Stimulated activated CD8-positive, alpha-beta memory T cell treated with anti-CD3 and anti-CD28 coated beads, Interleukin-4, amount 100 ng/mL, for 4 hours (primary cell): ENCODE data around the gene WDR4.
"Not testable (repeated sequence)": the region's sequence is repeated elsewhere in the genome, so short reads cannot be mapped to it uniquely, and the experiment has no call there.

Experiments used
- DNase-seq, 2 donors: peaks; one replicate each; pipeline ENCODE4 v3.0.0-alpha.2; 2020; ENCODE audit warnings: low read depth in 2 of 2, low spot score in 1 of 2

WDR4 gene

DNA sequence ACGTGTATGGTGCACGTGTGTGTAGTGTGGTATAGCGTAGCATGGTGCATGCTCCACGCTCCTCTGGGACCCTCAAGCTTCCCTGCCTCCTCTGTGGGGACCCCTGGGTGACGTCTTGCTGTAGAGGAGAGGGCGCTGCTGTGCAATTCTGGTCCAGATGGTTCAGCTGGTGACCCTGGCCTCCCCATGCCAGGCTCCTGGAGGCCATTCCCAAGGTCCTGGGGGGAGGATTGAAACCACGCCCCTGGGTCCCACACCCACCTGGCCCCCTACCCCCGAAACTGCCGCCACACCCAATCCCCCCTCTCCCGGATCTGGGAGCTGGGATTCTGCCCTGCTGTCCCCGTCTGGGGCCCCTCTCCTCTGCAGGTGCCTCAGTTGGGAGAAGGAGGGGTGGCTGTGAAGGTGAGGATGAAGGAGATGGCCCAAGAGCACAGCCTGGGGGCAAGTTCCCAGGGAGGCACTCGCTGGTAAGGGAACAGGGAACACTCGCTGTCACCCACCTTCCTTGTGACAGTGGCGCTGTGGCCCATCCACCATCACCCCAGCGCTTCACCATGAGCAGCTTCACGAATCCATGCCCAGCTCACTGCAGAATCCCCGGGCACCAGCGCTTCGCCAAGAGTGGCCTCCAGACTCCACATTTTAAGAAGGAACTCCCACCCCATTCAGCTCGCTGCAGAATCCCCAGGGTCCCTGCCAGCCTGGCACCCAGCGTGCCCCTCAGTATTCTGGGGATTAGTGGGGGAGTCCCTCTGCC, 38.0 kb downstream of the WDR4 start:
- no peak for DNase-seq

DNA sequence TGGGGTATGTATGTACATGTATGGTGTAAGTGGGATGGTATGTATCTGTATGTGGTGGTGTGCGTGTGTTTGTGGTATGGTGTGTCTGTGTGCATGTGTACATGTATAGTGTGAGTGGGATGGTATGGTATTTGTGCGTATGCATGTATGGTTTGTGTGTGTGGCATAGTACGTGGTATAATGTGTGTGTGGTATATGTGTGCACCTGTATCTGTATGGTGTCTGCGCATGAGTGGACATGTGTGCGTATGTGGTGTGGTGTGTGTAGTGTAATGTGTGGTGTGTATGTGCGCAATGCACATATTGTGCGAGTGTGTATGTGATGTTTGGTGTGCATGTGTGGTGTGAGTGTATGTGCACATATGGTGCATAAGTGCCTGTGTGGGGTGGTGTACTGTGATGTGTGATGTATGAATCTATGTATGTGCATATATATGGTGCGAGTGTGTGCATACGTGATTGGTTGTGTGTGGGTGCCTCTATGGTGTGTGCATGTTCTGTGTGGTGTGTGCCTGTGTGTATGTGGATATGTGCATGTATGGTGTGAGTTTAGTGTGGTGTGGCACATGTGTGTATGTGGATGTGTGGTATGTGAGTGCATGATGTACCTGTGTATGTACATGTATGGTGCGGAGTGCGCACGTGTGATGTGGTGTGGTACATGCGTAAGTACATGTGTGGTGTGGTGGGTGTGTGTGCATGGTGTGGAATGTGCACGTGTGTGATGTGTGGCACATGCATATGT, 38.8 kb downstream of the WDR4 start:
- no peak for DNase-seq

DNA sequence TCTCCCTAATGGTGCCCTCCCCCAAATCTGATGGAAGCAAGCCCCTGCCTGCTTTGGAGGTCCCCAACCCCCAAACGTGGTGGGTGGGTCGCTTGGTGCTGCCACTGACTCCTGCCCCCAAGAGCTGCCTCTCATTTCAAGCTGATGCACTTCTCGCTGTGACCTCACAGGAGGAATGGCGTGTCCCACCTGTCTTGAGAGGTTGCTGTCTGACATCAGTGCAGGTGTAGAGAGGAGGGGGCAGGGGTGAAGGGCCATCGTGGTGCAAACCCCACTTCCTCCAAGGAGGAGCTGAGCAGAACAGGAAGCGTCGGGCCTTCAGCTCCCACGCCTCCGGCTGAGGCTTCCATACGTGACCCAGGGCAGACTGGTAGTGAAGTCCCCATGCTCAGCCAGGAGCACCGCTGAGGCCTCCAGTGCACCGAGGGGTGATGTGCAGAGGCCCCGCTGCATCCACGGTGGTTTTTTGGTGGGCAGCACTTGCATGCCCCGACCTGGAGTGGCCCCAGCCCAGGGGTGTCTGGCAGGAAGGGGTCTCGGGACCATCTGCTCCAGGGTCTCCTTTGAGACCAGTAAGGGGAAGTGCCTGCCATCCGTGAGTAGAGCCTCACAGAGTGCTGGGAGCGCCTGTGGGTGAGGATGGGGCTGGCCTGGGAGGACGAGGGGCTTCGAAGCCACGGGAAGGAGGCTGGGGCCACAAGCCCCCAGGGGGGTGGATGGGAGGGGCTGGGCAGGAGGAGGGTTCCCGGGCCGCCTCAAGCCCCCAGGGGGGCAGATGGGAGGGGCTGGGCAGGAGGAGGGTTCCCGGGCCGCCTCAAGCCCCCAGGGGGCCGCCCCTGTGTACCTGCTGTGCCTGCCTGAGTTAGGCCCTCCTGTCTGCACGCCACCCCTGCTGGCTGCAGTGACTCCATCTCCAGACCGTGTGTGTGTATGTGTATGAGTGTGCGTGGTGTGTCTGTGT, 39.8 kb downstream of the WDR4 start:
- no peak for DNase-seq

DNA sequence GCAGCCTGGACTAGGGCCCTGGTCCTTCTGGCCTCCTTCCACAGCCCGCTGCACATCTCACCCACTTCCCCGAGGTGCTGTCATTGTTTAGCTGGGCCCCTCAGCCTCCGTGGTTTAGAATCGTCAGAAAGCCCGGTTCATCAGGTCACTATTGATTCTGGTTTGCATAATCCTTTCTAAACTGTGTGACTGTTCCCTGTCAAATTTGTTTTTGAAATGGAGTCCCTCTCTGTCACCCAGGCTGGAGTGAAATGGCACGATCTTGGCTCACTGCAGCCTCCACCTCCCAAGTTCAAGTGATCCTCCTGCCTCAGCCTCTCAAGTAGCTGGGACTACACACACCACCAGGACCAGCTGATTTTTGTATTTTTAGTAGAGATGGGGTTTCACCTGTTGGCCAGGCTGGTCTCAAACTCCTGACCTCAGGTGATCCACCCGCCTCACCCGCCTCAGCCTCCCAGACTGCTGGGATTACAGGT, 41.1 kb downstream of the WDR4 start:
- not testable (repeated sequence) for DNase-seq

DNA sequence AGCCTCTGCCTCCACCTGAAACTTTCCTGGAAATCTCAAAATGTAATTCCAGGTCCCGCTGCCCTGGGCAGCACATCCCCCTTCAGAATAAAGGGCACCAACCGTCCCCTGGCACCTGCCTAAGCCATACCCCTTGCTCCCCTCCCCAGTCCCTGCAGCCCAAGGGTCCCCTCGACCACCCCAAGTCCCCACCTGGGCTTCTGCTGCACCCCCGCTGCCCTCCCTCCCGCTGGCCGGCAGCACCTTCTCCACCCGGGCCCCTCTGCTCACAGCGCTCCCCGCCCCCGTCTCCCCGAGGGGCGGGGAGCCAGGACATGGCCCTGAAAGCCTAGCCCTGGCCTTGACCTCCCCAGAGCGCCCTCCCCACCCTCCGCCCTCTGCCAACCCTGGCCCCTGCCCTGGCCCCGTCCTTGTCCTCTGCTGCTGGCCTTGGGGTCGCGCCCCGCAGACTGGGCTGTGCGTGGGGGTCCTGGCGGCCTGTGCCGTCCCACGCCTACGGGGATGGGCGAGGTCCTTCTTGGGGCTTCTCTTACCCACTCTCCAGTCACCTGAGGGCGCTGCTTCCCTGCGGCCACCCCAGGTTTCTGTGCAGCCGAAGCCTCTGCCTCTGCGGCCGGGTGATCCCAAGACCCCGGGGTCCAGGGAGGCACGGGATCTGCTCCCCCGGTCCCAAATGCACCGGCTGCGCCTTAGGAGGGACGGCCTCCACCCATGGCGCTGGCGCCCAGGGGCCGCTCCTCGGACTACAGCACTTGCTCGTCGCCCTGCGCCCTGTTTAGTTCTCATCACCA, 41.7 kb downstream of the WDR4 start:
- DNase-seq = no peak

DNA sequence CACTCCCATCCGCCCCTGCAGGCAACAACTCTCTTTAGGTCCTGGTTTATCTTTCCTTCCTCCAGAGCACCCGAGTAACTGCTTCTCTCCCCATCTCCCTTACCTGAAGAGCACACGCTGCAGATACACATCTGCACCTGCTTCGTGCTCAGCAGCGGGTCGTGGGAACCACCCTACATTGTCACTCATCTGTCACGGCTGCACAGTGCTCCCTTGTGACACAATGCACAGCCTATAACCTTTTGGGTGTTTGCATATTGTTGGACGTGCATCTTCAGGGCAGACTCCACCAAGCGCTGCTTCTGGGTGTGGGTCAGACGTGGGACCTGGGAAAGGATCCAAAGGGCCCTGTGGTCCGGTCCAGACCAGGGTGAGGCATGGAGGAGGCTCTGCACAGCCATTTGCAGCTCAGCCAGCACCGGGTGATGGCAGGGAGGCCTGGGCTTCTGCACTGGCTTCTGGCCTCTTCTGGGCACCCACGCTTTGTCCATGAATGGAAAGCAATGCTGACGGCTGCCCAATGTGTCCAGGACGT, 42.5 kb downstream of the WDR4 start:
- no peak for DNase-seq

DNA sequence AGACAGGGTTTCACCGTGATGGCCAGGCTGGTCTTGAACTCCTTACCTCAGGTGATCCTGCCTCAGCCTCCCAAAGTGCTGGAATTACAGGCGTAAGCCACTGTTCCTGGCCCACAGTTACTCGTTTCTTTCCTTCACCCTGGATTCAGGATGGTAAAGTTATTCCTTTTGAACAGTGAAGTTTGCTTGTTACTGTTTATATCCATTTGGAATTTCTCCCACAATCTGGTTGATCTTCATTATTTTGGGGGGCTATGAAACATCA, 43.0 kb downstream of the WDR4 start:
- no peak for DNase-seq

DNA sequence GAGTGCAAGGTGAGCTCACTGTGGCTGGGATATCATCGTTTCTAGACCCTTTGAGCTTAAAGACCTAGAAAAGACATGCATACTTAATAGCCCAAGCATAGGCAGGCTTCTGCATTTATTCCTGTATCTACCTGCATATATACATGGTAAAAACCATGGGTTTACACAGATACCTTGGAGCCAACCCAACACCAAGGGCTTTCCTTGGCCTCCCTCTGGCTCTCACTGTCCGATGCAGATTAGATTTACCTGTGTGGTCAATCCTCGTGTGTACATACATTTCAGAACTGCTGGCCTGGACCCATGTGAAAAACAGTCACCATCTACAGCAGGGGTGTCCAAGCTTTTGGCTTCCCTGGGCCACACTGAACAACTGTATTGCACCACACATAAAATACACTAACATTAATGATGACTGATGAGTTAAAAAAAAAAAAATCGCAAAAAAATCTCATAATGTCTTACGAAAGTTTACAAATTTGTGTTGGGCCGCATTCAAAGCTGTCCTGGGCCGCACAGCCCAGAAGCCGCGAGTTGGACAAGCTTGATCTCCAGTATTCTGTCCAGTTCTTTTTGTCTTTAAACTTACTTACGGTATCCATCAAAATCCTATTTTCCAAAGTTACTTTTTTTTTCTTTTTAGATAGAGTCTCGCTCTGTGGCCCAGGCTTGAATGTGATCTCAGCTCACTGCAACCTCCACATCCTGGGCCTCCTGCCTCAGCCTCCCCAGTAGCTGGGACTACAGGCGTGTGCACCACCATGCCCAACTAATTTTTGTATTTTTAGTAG, 43.5 kb downstream of the WDR4 start:
- no peak for DNase-seq

DNA sequence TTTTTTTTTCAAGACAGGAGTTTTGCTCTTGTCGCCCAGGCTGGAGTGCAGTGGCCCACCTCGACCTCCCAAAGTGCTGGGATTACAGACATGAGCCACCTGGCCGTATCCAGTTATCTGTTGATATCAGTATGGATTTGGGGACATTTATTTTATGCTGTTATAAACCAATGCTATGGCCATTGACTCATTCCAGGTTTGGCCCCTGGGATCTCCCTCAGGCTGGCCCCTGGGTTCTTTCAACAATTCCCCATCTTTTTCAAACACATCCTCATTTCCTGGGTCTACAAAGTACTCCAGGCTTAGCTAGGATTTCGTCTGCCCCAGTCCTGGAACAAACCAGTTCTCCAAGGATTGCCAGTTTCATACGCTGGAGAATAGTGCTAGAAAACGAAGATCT, 44.1 kb downstream of the WDR4 start:
- DNase-seq = no peak

DNA sequence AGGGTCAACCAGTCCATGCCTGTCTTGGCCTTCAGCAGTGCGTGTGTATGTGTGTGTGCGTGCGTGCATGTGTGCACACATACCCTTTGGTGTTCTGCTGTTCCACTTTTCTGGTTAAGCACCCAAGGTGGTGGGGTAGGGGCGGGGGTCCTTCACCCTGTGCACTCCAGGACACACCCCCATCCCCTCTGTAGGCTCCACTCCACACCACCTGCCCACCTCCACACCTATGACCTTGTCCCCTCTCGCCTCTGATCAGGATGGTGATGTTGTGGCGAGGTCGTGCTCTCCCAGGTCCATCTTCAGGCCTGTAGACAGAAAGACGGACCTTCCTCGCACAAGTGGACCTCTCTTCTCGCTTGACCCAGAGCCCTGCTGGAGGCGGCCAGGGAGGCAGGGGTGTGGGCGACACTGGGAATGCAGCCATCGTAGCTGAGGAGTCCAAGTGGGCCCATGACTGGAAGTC, 44.6 kb downstream of the WDR4 start:
- DNase-seq = no peak

DNA sequence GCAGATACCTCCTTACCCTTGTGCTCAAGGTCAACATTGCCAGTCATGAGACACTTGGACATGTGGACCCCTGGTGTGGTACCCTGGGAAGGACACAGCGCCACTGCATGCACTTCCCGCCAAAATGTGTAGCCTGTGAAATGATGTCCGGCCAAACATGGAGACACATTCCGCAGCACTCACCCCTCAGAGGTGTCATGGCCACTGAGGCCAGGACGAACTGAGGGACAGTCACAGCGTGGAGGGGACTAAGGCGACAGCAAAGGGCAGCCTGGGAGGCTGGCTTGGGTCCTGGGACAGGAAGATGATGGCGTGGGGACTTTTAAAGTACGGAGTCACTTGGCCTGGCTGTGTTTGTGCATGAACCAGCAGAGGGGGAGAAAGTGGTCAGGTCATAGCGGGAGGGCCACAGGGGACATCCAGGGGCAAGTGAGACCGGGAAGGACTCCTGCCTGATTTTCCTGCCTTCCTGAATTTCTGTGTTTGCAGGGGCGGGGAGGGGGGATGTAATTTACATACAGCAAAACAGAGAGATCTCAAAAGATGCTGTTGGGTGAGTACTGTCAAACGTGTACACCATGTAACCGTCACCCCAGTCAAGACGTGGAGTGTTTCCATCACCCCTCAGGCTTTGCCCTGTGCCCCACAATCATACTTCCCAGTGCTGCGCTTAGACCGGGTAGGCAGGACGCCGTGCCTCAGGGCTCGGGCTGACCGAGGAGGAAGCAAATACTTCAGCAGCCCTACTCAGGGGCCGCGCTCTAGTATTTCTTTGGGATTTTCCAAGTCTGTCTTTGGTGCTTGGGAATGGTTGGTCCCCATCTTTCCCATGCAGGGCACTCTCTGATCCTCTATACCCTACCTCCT, 45.2 kb downstream of the WDR4 start:
- DNase-seq = no peak

DNA sequence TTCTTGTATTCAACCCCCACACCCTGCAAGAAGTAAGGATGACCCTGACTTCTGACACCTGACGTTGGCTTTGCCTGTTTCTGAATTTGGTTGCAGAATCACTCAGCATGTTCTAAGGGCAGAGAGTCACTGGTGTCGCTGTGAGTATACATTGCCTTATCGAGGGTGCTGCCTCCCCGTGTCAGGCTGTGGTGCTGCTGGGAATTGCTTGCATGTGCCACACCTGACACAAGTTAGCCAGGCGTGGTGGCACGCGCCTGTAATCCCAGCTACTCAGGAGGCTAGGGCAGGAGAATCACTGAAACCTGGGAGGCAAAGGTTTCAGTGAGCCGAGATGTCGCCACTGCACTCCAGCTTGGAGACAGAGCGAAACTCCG, 45.9 kb downstream of the WDR4 start:
- no peak for DNase-seq

DNA sequence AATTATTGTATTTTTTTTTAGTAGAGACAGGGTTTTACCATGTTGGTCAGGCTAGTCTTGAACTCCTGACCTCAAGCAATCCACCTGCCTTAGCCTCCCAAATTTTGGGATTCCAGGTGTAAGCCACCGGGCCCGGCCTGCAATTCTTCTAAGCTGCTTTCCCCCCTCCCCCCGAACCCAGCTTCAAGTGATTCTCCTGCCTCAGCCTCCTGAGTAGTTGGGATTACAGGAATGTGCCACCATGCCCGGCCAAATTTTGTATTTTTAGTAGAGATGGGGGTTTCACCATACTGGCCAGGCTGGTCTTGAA, 47.1 kb downstream of the WDR4 start:
- not testable (repeated sequence) for DNase-seq

DNA sequence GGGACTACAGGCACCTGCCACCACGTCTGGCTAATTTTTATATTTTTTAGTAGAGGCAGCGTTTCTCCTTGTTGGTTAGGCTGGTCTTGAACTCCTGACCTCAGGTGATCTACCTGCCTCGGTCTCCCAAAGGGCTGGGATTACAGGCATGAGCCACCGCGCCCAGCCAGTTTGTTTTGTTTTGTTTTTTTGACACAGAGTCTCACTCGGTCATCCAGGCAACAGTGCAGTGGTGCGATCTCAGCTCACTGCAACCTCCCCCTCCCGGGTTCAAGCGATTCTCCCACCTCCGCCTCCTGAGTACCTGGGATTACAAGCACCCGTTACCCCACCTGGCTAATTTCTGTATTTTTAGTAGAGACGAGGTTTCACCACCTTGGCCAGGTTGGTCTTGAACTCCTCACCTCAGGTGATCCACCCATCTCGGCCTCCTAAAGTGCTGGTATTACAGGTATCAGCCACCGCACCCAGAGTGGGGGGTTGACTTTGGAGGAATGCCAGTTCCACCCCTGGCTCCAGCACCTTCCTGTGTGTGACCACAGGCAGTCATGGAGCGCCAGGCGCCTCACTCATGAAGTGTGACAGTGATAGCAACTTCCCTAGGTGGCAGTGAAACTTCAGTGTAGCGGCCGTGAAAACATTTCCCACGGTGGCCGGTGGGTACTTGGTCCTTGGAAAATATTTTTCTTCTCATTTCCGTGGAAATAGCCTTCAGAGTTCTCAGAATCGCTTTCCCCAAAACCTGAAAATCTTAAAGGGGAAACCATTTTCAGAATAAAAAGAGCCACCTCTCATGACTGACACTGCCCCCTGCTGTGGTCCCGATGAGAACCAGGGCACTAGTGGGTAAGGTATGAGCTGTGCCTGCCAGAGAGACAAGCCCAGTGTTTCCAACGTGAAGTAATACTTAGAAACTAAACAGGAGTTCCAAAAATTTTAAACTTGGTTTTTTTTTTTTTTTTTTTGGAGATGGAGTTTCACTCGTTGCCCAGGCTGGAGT, 48.6 kb downstream of the WDR4 start:
- DNase-seq = no peak

DNA sequence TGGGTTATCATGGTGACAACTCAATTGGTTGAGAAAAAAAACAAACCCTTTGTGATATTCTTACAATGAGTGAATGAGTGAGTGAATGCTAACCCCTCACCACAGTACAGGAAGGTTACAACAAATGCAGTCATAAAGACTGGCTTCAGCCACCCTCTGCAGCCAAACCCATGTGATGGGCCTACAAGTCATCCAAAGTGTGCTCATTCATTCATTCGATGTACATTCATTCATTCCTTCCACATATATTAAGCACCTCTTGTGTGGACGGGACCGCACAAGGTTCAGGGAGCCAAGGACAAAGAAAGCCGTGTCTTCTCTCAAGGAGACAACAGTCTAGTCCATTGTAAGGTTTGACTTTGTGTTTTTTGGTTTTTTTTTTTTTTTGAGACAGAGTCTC, 49.4 kb downstream of the WDR4 start:
- DNase-seq = no peak

DNA sequence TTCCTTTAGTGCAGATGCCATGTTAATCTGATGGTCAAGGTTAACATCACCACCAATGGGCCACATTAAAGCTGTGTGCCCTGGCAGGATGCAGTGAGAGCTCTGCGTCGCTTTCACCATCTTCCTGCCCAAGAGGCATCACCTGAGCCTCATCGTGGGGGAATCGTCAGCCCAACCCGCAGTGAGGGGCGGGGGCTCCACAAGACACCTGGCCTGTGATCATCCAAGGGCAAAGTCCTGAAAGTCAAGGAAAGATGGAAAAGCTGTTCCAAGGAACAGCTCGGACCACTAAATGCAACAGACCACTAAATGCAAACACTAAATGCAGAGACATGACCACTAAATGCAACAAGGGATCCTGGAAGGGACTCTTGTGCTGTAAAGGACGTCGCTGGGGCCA, 49.9 kb downstream of the WDR4 start:
- DNase-seq = no peak

DNA sequence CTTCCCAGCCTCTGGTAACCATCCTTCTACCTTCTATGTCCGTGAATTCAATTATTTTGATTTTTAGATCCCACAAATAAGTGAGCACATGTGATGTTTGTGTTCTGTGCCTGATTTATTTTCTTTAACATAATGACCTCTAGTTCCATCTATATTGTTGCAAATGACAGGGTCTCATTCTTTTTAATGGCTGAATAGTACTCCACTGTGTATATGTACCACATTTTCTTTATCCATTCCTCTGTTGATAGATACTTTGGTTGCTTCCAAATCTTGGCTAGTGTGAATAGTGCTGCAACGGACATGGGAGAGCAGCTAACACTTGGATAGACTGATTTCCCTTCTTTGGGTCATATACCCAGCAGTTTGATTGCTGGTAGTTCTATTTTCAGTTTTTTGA, 51.8 kb downstream of the WDR4 start:
- no peak for DNase-seq
